ENCODE results near the gene ITGB1BP1.

Gene ITGB1BP1

DNA sequence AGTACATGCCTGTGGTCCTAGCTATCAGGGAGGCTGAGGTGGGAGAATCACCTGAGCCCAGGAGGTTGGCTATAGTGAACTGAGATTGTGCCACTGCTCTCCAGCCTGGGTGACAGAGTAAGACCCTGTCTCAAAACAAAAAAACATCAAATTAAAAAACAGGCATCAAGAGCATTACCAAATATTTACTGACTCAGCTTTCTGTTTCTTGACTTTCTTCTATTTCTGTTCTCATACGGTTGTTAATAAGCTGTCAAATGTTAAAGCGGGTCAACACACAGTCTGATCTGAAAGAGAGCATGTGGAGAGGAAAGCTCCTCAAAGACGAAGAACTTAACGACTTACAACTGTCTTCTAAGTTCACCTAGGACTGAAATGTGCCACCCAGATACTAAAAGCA is 59.0 kb downstream of the ITGB1BP1 start:
- Histone ChIP-seq H3K27me3 (ENCODE audit: insufficient read depth, poor library complexity, severe bottlenecking) (peaks cover 4% of the 10 kb centered on the region), H3K27ac (replicated peaks) (no peak overlapping the region), H3K4me3 (replicated peaks; ENCODE audit: insufficient read depth, low read length) (no peak overlapping the region)
- TF ChIP-seq, protein P1, sequence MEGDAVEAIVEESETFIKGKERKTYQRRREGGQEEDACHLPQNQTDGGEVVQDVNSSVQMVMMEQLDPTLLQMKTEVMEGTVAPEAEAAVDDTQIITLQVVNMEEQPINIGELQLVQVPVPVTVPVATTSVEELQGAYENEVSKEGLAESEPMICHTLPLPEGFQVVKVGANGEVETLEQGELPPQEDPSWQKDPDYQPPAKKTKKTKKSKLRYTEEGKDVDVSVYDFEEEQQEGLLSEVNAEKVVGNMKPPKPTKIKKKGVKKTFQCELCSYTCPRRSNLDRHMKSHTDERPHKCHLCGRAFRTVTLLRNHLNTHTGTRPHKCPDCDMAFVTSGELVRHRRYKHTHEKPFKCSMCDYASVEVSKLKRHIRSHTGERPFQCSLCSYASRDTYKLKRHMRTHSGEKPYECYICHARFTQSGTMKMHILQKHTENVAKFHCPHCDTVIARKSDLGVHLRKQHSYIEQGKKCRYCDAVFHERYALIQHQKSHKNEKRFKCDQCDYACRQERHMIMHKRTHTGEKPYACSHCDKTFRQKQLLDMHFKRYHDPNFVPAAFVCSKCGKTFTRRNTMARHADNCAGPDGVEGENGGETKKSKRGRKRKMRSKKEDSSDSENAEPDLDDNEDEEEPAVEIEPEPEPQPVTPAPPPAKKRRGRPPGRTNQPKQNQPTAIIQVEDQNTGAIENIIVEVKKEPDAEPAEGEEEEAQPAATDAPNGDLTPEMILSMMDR (IDR thresholded peaks at IDR 0.05; ENCODE audit: insufficient read depth, low read length): no peak
- TF ChIP-seq POLR2AphosphoS5 (IDR thresholded peaks at IDR 0.05; ENCODE audit: low read depth) (no peak), GABPA (IDR thresholded peaks at IDR 0.05; ENCODE audit: low read depth) (no peak), SPI1 (IDR thresholded peaks at IDR 0.05; ENCODE audit: borderline replicate concordance, low read depth) (no peak)
- TF ChIP-seq, protein P2, sequence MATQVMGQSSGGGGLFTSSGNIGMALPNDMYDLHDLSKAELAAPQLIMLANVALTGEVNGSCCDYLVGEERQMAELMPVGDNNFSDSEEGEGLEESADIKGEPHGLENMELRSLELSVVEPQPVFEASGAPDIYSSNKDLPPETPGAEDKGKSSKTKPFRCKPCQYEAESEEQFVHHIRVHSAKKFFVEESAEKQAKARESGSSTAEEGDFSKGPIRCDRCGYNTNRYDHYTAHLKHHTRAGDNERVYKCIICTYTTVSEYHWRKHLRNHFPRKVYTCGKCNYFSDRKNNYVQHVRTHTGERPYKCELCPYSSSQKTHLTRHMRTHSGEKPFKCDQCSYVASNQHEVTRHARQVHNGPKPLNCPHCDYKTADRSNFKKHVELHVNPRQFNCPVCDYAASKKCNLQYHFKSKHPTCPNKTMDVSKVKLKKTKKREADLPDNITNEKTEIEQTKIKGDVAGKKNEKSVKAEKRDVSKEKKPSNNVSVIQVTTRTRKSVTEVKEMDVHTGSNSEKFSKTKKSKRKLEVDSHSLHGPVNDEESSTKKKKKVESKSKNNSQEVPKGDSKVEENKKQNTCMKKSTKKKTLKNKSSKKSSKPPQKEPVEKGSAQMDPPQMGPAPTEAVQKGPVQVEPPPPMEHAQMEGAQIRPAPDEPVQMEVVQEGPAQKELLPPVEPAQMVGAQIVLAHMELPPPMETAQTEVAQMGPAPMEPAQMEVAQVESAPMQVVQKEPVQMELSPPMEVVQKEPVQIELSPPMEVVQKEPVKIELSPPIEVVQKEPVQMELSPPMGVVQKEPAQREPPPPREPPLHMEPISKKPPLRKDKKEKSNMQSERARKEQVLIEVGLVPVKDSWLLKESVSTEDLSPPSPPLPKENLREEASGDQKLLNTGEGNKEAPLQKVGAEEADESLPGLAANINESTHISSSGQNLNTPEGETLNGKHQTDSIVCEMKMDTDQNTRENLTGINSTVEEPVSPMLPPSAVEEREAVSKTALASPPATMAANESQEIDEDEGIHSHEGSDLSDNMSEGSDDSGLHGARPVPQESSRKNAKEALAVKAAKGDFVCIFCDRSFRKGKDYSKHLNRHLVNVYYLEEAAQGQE (IDR thresholded peaks at IDR 0.05; ENCODE audit: insufficient replicate concordance, low read depth): no peak
- DNase-seq (ENCODE audit: low read depth in 1 of 2, low spot score in 1 of 2): no peak

DNA sequence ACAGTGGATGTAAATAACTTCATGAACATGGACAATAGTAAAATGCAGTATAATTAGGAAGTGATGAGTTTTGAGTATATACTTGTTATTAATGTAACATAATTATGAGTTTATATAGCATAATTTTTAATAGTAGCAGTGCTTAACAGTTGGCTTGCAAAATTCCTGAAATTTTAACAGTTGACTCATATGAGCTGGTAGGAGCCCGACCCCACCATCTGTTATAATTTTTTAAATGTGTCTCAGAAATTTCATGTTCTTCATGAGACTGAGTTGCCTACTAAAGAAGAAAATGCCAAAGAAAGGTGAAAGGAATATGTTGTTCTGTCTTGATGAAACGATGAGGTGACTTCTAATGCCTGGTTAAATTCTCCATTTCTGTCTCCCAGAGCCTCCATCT is 62.6 kb downstream of the ITGB1BP1 start:
- DNase-seq (ENCODE audit: low read depth in 1 of 2, low spot score in 1 of 2): no peak
- Histone ChIP-seq H3K27me3 (ENCODE audit: insufficient read depth, poor library complexity, severe bottlenecking) (peaks cover 5% of the 10 kb centered on the region), H3K4me3 (replicated peaks; ENCODE audit: insufficient read depth, low read length) (no peak overlapping the region), H3K27ac (replicated peaks) (no peak overlapping the region)
- TF ChIP-seq, protein P2 (IDR thresholded peaks at IDR 0.05; ENCODE audit: insufficient replicate concordance, low read depth): no peak
- TF ChIP-seq SPI1 (IDR thresholded peaks at IDR 0.05; ENCODE audit: borderline replicate concordance, low read depth) (no peak), GABPA (IDR thresholded peaks at IDR 0.05; ENCODE audit: low read depth) (no peak), POLR2AphosphoS5 (IDR thresholded peaks at IDR 0.05; ENCODE audit: low read depth) (no peak)
- TF ChIP-seq, protein P1 (IDR thresholded peaks at IDR 0.05; ENCODE audit: insufficient read depth, low read length): no peak

DNA sequence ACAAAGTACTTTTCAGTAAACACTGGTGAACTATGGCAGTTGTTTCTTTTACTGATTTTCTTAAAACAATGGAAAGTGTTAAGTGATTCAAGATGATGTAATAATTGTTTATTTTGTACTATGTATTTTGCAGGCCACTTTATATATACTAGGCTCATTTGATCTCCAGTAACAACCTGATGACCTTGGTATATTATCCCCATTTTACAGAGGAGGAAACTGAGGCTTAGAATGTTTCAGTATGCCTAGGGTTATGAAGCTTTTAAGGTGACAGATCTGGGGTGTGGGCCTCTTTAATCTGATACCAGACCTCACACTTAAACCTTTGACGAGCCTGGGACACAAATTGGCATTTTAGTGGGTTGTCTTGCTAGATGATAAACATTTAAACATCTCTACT is 63.2 kb downstream of the ITGB1BP1 start:
- peaks cover 7% of the 10 kb centered on the region for H3K27me3 ChIP-seq (ENCODE audit: insufficient read depth, poor library complexity, severe bottlenecking)
- no peak overlapping the region for H3K27ac ChIP-seq (replicated peaks)
- DNase-seq (ENCODE audit: low read depth in 1 of 2, low spot score in 1 of 2): no peak
- TF ChIP-seq POLR2AphosphoS5 (IDR thresholded peaks at IDR 0.05; ENCODE audit: low read depth): no peak
- TF ChIP-seq, protein P1 (IDR thresholded peaks at IDR 0.05; ENCODE audit: insufficient read depth, low read length): no peak
- no peak for TF ChIP-seq SPI1 (IDR thresholded peaks at IDR 0.05; ENCODE audit: borderline replicate concordance, low read depth)
- TF ChIP-seq, protein P2 (IDR thresholded peaks at IDR 0.05; ENCODE audit: insufficient replicate concordance, low read depth): no peak
- TF ChIP-seq GABPA (IDR thresholded peaks at IDR 0.05; ENCODE audit: low read depth): no peak
- no peak overlapping the region for H3K4me3 ChIP-seq (replicated peaks; ENCODE audit: insufficient read depth, low read length)

All from HL-60 (cell line).